ENCODE measurements around the gene CAMK2B.
A peak's percentile ranks its signal among the peaks of the same experiment; 100 is the strongest.

Gene CAMK2B

DNA sequence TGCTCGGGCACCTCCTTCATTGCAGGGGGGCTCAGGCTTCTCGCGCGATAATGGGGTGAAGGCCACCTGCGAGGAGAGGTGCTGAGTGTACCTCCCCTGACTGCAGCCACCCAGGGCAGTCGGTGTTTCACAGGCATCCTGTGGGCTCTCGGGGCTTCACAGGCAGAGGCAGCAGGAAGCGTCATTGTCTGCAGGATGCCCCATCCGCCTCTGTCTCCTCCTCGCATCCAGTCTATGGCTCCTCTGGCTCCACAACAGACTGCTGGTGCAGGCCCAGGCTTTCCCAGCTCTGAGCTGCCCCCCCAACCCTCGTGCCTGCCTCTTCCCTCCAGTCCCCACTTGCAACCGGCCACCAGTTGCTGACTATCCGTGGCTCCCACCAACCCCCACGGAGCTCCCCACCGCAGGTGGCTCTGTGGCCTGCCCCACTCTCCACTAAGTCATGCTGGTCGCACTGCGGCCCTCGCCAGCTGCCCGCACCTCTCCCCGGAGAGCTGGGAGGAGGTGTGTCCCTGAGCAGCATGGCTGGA is 36.5 kb downstream of the CAMK2B start:
- Histone ChIP-seq H2BK12ac (ENCODE audit: low read length in 2 of 2) (no peak overlapping the region), H2BK5ac (ENCODE audit: low read depth, low read length, poor library complexity, severe bottlenecking) (no peak overlapping the region), H3K4me3 (ENCODE audit: insufficient read depth in 1 of 2, low read depth in 1 of 2, low read length in 2 of 2) (no peak overlapping the region), H3K27ac (ENCODE audit: low read length, poor library complexity, severe bottlenecking) (no peak overlapping the region), H3K9ac (ENCODE audit: low read length) (no peak overlapping the region), H3K9me3 (ENCODE audit: control insufficient read depth, low read length) (no peaks in the 10 kb centered on the region), H3K4ac (ENCODE audit: low read depth in 1 of 2, low read length in 2 of 2) (no peak overlapping the region), H3K4me2 (ENCODE audit: low read length, poor library complexity, severe bottlenecking) (no peak overlapping the region), H3K79me1 (replicated peaks; ENCODE audit: low read length, poor library complexity, severe bottlenecking) (no peaks in the 10 kb centered on the region), H3K18ac (ENCODE audit: low read depth in 1 of 2, low read length in 2 of 2) (no peak overlapping the region), H2AFZ (ENCODE audit: low read depth, low read length) (no peak overlapping the region), H3K14ac (ENCODE audit: low read length in 2 of 2) (no peak overlapping the region), H4K91ac (ENCODE audit: low read length) (no peak overlapping the region), H3K27me3 (ENCODE audit: control insufficient read depth in 1 of 2, insufficient read depth in 1 of 2, low read length in 2 of 2) (peaks cover 46 to 56% of the 10 kb centered on the region in 2 experiments), H3K23ac (ENCODE audit: low read length in 2 of 2) (no peak overlapping the region), H2BK15ac (ENCODE audit: low read depth, poor library complexity, severe bottlenecking) (no peak overlapping the region), H3K4me1 (ENCODE audit: control insufficient read depth, insufficient read depth, low read depth, low read length) (peaks cover 2% of the 10 kb centered on the region), H4K8ac (ENCODE audit: low read length) (no peak overlapping the region), H3K36me3 (ENCODE audit: control insufficient read depth in 1 of 2, insufficient read depth in 2 of 2, low read depth in 1 of 2, low read length in 2 of 2) (no peaks in the 10 kb centered on the region), H2AK5ac (ENCODE audit: low read length, severe bottlenecking) (no peak overlapping the region), H2BK120ac (ENCODE audit: low read depth, low read length) (no peak overlapping the region)
- DNase-seq, result no peak
- 83% methylated on average over 20 of the region's 20 CpGs for WGBS

DNA sequence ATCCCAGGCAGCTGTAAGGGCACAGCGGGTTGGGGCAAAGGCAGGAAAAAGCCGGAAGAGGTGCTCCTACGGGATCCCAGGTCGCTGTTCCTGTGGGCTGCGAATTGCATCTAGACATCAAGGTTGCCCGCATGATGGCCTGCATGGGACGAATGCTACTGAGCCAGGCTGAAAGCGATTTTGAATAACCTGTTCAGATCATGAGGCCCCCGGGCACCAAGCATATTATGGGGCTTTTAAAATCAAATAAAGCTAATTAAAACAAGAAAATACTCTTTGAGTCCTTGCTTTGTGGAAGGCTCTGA is 37.1 kb downstream of the CAMK2B start:
- WGBS, result 90% methylated on average over 8 of the region's 9 CpGs
- H3K36me3 ChIP-seq (ENCODE audit: control insufficient read depth in 1 of 2, insufficient read depth in 2 of 2, low read depth in 1 of 2, low read length in 2 of 2), result no peaks in the 10 kb centered on the region
- H2BK15ac ChIP-seq (ENCODE audit: low read depth, poor library complexity, severe bottlenecking), result no peak overlapping the region
- H3K18ac ChIP-seq (ENCODE audit: low read depth in 1 of 2, low read length in 2 of 2), result no peak overlapping the region
- no peak overlapping the region for H3K4me3 ChIP-seq (ENCODE audit: insufficient read depth in 1 of 2, low read depth in 1 of 2, low read length in 2 of 2)
- H2AFZ ChIP-seq (ENCODE audit: low read depth, low read length), result no peak overlapping the region
- no peak overlapping the region for H3K4ac ChIP-seq (ENCODE audit: low read depth in 1 of 2, low read length in 2 of 2)
- no peak overlapping the region for H3K4me2 ChIP-seq (ENCODE audit: low read length, poor library complexity, severe bottlenecking)
- H2BK120ac ChIP-seq (ENCODE audit: low read depth, low read length), result no peak overlapping the region
- no peak overlapping the region for H2AK5ac ChIP-seq (ENCODE audit: low read length, severe bottlenecking)
- DNase-seq, result no peak
- H3K27ac ChIP-seq (ENCODE audit: low read length, poor library complexity, severe bottlenecking), result no peak overlapping the region
- no peak overlapping the region for H3K23ac ChIP-seq (ENCODE audit: low read length in 2 of 2)
- no peak overlapping the region for H2BK12ac ChIP-seq (ENCODE audit: low read length in 2 of 2)
- no peaks in the 10 kb centered on the region for H3K9me3 ChIP-seq (ENCODE audit: control insufficient read depth, low read length)
- H4K8ac ChIP-seq (ENCODE audit: low read length), result no peak overlapping the region
- H3K9ac ChIP-seq (ENCODE audit: low read length), result no peak overlapping the region
- H3K79me1 ChIP-seq (replicated peaks; ENCODE audit: low read length, poor library complexity, severe bottlenecking), result no peaks in the 10 kb centered on the region
- H2BK5ac ChIP-seq (ENCODE audit: low read depth, low read length, poor library complexity, severe bottlenecking), result no peak overlapping the region
- peaks cover 41 to 50% of the 10 kb centered on the region in 2 experiments for H3K27me3 ChIP-seq (ENCODE audit: control insufficient read depth in 1 of 2, insufficient read depth in 1 of 2, low read length in 2 of 2)
- no peak overlapping the region for H4K91ac ChIP-seq (ENCODE audit: low read length)
- H3K14ac ChIP-seq (ENCODE audit: low read length in 2 of 2), result no peak overlapping the region
- H3K4me1 ChIP-seq (ENCODE audit: control insufficient read depth, insufficient read depth, low read depth, low read length), result peaks cover 5% of the 10 kb centered on the region

DNA sequence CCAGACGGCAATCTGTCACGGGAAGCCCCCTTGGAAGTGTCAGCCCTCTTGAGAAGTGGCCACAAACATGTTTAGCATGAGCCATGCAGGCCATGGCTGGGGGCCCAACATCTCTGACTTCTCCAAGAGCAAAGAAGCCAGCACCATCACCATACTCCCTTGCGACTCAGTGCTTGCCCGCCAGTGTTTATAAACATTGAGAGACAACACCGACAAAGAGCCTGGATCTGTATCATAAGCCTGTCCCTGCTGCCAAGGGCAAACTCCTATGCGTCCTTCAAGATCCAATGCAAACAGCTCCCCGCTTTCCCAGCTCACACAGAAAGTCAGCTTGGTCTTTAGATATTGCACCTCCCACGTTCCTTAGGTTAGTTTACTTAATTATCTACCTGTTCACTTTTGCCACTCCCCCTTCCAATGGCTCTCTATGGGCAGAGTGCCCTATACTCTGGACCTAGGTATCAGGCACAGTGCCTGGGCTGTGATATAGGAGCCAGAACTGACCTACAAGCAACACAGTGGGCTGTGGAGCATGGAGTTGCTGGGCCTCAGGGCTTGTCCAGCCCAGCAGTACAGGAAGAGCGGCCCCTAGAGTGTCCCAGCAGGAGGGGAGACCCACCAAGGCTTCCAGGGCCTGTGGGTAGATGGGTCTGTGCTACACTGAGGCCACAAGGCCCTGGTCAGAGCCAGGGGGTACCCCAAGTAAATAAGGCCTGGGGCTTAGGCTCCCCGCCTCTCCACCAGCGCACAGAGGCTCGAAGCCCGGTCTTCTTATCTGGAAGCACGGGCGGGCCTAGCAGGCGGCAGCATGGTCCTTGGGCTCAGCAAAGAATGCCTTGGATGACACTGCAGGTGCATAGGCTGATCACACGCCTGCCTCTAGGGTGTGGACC is 37.7 kb downstream of the CAMK2B start:
- H3K4me2 ChIP-seq (ENCODE audit: low read length, poor library complexity, severe bottlenecking), result no peak overlapping the region
- 78% methylated on average over 17 of the region's 17 CpGs for WGBS
- no peaks in the 10 kb centered on the region for H3K9me3 ChIP-seq (ENCODE audit: control insufficient read depth, low read length)
- H3K36me3 ChIP-seq (ENCODE audit: control insufficient read depth in 1 of 2, insufficient read depth in 2 of 2, low read depth in 1 of 2, low read length in 2 of 2), result no peaks in the 10 kb centered on the region
- H3K4me3 ChIP-seq (ENCODE audit: insufficient read depth in 1 of 2, low read depth in 1 of 2, low read length in 2 of 2), result no peak overlapping the region
- no peak overlapping the region for H3K23ac ChIP-seq (ENCODE audit: low read length in 2 of 2)
- H2AFZ ChIP-seq (ENCODE audit: low read depth, low read length), result no peak overlapping the region
- H2AK5ac ChIP-seq (ENCODE audit: low read length, severe bottlenecking), result no peak overlapping the region
- H3K14ac ChIP-seq (ENCODE audit: low read length in 2 of 2), result no peak overlapping the region
- H2BK15ac ChIP-seq (ENCODE audit: low read depth, poor library complexity, severe bottlenecking), result no peak overlapping the region
- H3K9ac ChIP-seq (ENCODE audit: low read length), result no peak overlapping the region
- no peak overlapping the region for H3K4ac ChIP-seq (ENCODE audit: low read depth in 1 of 2, low read length in 2 of 2)
- H2BK120ac ChIP-seq (ENCODE audit: low read depth, low read length), result no peak overlapping the region
- H3K18ac ChIP-seq (ENCODE audit: low read depth in 1 of 2, low read length in 2 of 2), result no peak overlapping the region
- H3K27me3 ChIP-seq (ENCODE audit: control insufficient read depth in 1 of 2, insufficient read depth in 1 of 2, low read length in 2 of 2), result peaks cover 35 to 44% of the 10 kb centered on the region in 2 experiments
- peak; percentile 9 for DNase-seq
- no peak overlapping the region for H2BK12ac ChIP-seq (ENCODE audit: low read length in 2 of 2)
- peaks cover 5% of the 10 kb centered on the region for H3K4me1 ChIP-seq (ENCODE audit: control insufficient read depth, insufficient read depth, low read depth, low read length)
- no peak overlapping the region for H3K27ac ChIP-seq (ENCODE audit: low read length, poor library complexity, severe bottlenecking)
- H4K8ac ChIP-seq (ENCODE audit: low read length), result no peak overlapping the region
- H3K79me1 ChIP-seq (replicated peaks; ENCODE audit: low read length, poor library complexity, severe bottlenecking), result no peaks in the 10 kb centered on the region
- H2BK5ac ChIP-seq (ENCODE audit: low read depth, low read length, poor library complexity, severe bottlenecking), result no peak overlapping the region
- no peak overlapping the region for H4K91ac ChIP-seq (ENCODE audit: low read length)

GRCh38 chr7:44286618-44287487 is 38.5 kb downstream of the CAMK2B start:
- Histone ChIP-seq H3K79me1 (replicated peaks; ENCODE audit: low read length, poor library complexity, severe bottlenecking) (no peaks in the 10 kb centered on the region), H4K91ac (ENCODE audit: low read length) (no peak overlapping the region), H2AFZ (ENCODE audit: low read depth, low read length) (no peak overlapping the region), H2BK5ac (ENCODE audit: low read depth, low read length, poor library complexity, severe bottlenecking) (no peak overlapping the region), H3K4me2 (ENCODE audit: low read length, poor library complexity, severe bottlenecking) (no peak overlapping the region), H3K23ac (ENCODE audit: low read length in 2 of 2) (no peak overlapping the region), H3K9ac (ENCODE audit: low read length) (no peak overlapping the region), H3K4me3 (ENCODE audit: insufficient read depth in 1 of 2, low read depth in 1 of 2, low read length in 2 of 2) (no peak overlapping the region), H3K9me3 (ENCODE audit: control insufficient read depth, low read length) (no peaks in the 10 kb centered on the region), H2AK5ac (ENCODE audit: low read length, severe bottlenecking) (no peak overlapping the region), H2BK120ac (ENCODE audit: low read depth, low read length) (no peak overlapping the region), H2BK15ac (ENCODE audit: low read depth, poor library complexity, severe bottlenecking) (no peak overlapping the region), H3K27me3 (ENCODE audit: control insufficient read depth in 1 of 2, insufficient read depth in 1 of 2, low read length in 2 of 2) (peaks cover 26 to 36% of the 10 kb centered on the region in 2 experiments), H3K18ac (ENCODE audit: low read depth in 1 of 2, low read length in 2 of 2) (no peak overlapping the region), H3K4ac (ENCODE audit: low read depth in 1 of 2, low read length in 2 of 2) (no peak overlapping the region), H3K14ac (ENCODE audit: low read length in 2 of 2) (no peak overlapping the region), H4K8ac (ENCODE audit: low read length) (no peak overlapping the region), H3K36me3 (ENCODE audit: control insufficient read depth in 1 of 2, insufficient read depth in 2 of 2, low read depth in 1 of 2, low read length in 2 of 2) (no peaks in the 10 kb centered on the region), H3K27ac (ENCODE audit: low read length, poor library complexity, severe bottlenecking) (no peak overlapping the region), H3K4me1 (ENCODE audit: control insufficient read depth, insufficient read depth, low read depth, low read length) (peaks cover 5% of the 10 kb centered on the region), H2BK12ac (ENCODE audit: low read length in 2 of 2) (no peak overlapping the region)
- WGBS, result 87% methylated on average over 20 of the region's 20 CpGs
- DNase-seq, result no peak
